Measurements from ENCODE around the gene PRPH2.
A peak's percentile ranks its signal among the peaks of the same experiment; 100 is the strongest.
"Not testable (repeated sequence)": the region's sequence is repeated elsewhere in the genome, so short reads cannot be mapped to it uniquely, and the experiment has no call there.

PRPH2 gene

DNA sequence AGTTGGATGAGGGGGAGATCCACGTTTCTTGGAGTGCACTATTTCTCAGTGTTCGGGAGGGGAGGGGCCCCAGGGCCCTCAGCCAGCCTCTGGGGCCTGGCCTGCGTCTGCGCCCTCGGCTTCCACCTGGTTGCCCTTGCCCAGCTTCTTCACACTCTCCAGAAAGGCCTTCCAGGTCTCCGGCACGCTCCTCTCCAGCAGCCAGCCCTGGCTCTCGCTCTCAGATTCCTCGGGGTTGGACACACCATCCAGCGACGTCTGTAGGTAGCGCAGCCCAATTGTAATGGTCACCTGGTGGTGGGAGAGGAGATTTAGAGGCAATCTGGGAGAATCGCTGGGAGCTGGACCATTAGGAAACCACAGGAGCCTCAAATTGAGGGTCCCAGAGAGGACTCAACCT lies 24.2 kb downstream of the PRPH2 start:
- no peak for DNase-seq (ENCODE audit: low spot score)

DNA sequence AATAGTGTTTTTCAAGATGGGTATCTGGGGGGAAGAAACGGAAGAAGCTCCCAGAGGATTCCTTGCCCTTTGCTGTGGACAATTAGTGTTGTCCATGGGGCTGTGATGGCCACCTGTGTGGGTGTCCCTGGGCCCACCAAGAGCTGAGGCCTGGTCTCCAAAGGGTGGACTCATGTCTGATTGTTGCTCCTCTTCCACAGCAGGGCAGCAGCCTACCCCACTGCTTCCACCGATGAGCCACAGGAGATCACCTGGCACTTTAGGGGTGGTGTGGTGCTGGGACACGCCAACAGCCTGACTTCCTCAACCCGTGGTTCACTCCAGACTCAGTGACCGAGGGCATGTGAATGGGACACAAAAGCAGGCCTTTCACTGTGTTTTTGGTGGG lies 25.1 kb downstream of the PRPH2 start:
- DNase-seq (ENCODE audit: low spot score) = no peak

DNA sequence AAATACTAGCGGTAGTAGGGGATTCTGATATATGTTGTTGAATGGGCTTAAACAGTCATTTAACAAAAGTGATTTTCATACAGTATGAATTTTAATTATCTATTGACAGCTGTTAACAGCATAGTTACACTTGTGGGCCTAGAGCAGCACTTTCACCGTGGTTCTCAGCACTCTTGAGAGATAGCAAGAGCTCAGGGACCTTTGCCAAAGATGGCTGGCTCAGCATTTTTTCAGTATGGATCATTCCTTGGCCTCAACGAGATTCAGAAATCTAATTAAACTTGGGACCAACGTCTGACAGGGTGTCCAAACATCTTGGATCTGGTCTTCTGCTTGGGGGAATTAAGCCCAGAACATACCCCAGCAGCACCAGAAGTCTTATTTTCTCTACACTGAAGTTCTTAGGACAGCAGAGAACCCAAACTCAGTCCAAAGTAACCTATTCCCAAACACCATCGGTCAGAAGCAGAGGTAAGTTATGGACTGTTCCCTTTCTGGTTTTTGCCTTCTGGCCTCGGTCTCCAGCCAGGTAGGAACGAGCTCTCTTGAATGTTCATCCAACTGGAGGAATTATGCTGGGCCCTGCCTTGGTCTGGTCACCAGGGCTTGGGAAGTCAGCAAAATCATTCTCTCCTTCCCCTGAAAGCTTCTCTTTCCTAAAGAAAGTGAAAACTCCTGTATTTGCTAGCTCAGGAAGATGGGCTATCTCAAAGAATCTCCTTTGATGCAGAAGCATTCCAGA lies 25.7 kb downstream of the PRPH2 start:
- no peak for DNase-seq (ENCODE audit: low spot score)

GRCh38 chr6:42694586-42694985 lies 27.8 kb downstream of the PRPH2 start:
- DNase-seq (ENCODE audit: low spot score) = no peak

GRCh38 chr6:42693725-42694323 lies 28.6 kb downstream of the PRPH2 start:
- no peak for DNase-seq (ENCODE audit: low spot score)

- DNase-seq (ENCODE audit: low spot score) = no peak
These were observed 30.1 kb downstream of the PRPH2 start for GRCh38 chr6:42692137-42692911.

DNA sequence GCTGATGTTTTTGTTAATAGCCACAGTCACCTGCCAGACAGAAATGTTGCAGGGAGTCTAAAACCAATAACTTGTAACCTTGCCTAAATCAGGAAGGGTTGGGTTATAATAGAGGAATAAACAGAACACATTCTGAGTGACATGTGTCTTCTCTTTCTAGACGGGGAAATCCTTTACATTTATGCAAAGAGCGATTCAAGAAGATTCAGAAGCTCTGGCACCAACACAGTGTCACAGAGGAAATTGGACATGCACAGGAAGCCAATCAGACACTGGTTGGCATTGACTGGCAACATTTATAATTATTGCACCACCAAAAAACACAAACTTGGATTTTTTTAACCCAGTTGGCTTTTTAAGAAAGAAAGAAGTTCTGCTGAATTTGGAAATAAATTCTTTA lies 31.5 kb downstream of the PRPH2 start:
- no peak for DNase-seq (ENCODE audit: low spot score)

DNA sequence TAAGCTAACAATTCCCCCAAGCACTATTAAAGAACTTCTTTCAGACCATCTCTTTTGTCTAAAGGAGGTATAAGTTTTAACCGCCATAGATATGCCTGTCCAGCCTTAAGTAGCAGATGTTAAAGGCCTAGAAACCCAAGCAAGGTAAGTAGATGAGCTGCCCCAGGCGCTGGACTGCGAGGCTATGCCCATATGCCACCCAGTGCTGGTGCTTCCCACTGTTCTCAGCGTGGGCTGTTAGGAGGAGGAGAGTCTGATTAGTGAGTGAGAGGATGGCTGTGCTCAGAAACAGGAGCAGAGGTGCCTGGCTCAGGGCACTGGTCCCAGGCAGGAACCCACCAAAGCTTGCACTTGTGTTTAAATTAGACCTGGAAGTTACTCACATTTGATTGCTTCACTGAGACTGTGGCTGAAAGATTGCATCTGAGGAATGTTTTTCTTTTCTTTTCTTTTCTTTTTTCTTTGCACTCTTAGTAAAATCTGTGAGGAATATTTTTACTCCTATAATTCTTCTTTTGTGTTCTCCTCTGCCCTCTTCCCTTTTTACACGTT lies 32.2 kb downstream of the PRPH2 start:
- no peak for DNase-seq (ENCODE audit: low spot score)

GRCh38 chr6:42689371-42689770 lies 33.0 kb downstream of the PRPH2 start:
- no peak for DNase-seq (ENCODE audit: low spot score)

- no peak for DNase-seq (ENCODE audit: low spot score)
These were observed 34.1 kb downstream of the PRPH2 start for GRCh38 chr6:42688281-42688680.

GRCh38 chr6:42679358-42679757 lies 43.0 kb downstream of the PRPH2 start:
- DNase-seq (ENCODE audit: low spot score) = no peak

DNA sequence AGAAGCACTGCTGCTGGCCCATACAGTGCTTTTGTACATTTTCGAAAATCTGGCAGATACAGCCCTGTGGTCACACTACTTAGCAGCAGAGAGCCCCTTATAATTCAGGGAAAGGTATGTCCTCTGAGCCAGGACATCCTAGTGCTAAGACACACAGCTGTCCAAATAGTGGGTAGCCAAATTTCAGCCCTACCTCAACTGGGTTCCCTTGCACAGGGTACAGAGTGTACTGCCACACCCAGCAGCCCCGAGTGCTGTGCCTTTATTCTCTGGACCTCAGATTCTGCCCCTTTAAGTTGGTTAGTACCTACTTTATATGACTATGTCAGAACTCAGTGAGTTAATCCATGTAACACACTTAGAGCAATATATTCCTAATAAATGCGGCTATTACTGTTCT lies 47.6 kb downstream of the PRPH2 start:
- DNase-seq (ENCODE audit: low spot score) = no peak

GRCh38 chr6:42674368-42674767 lies 48.0 kb downstream of the PRPH2 start:
- DNase-seq (ENCODE audit: low spot score) = not testable (repeated sequence)

- no peak for DNase-seq (ENCODE audit: low spot score)
These were observed 57.7 kb downstream of the PRPH2 start for GRCh38 chr6:42664718-42665117.

- peak; percentile 80 for DNase-seq (ENCODE audit: low spot score)
These were observed 60.8 kb downstream of the PRPH2 start for GRCh38 chr6:42661540-42662153.

DNA sequence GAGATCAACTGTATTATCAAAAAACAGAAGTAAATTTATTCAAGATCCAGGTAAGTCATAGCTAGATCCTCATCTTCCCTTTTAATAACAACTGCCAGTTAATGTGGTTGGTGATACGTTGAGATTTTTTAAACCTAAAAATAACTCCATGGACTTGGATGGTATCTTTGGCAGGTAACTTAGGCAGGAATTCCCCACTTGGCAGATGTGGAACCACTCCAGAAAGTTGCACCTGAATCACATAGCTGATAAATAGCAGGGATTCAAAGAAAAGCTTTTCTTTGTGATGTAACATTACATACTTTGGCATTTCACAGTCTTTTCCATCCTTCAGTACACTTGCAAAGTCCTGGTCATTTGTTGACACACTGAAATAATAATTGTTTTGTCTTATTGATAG lies 62.6 kb downstream of the PRPH2 start:
- no peak for DNase-seq (ENCODE audit: low spot score)

- DNase-seq (ENCODE audit: low spot score) = no peak
These were observed 68.5 kb downstream of the PRPH2 start for GRCh38 chr6:42653851-42654250.

- no peak for DNase-seq (ENCODE audit: low spot score)
These were observed 70.2 kb downstream of the PRPH2 start for GRCh38 chr6:42652024-42652746.

Data from activated CD4-positive, alpha-beta T cell treated with anti-CD3 and anti-CD28 coated beads, Interleukin-2, Interleukin-4, amounts not matched to agents 100 ng/mL and 50 ng/mL, durations not matched to agents 16 hours and 8 hours (primary cell).